Nephron (organoid): ENCODE data around the gene STRBP.
"Not testable (repeated sequence)": the region's sequence is repeated elsewhere in the genome, so short reads cannot be mapped to it uniquely, and the experiment has no call there.

Source experiments
- H3K27ac Mint-ChIP-seq, 3 experiments: 2 replicates each; pipeline ENCODE4 v1.8.0; 2020; ENCODE audit warnings: mixed read lengths in 3 of 3, mild to moderate bottlenecking in 2 of 3, moderate library complexity in 1 of 3
- H3K27me3 Mint-ChIP-seq: 2 replicates; pipeline ENCODE4 v1.8.0; 2021; ENCODE audit warnings: low read depth, mild to moderate bottlenecking, moderate library complexity, mixed read lengths
- H3K36me3 Mint-ChIP-seq: 2 replicates; pipeline ENCODE4 v1.8.0; 2020; ENCODE audit warnings: low read depth, mixed read lengths
- H3K4me1 Mint-ChIP-seq: 2 replicates; pipeline ENCODE4 v1.8.0; 2020; ENCODE audit warnings: mixed read lengths
- H3K4me3 Mint-ChIP-seq, 3 experiments: 2 replicates each; pipeline ENCODE4 v1.8.0; 2020; ENCODE audit warnings: mild to moderate bottlenecking in 3 of 3, mixed read lengths in 3 of 3, moderate library complexity in 2 of 3
- H3K9me3 Mint-ChIP-seq: 2 replicates; pipeline ENCODE4 v1.8.0; 2020; ENCODE audit warnings: mixed read lengths
- CTCF ChIP-seq, 3 experiments: fragments of 200-600 bp; sonication (generic); IDR thresholded peaks; one replicate each; pipeline ENCODE4 v1.5.0; 2021; ENCODE audit warnings: antibody characterized with exemption in 3 of 3; ENCODE audit not compliant: unreplicated experiment in 3 of 3

Gene STRBP

GRCh38 chr9:123201083-123201482, 67.3 kb downstream of the STRBP start:
- Mint-ChIP-seq H3K27me3 (no peaks in the 10 kb centered on the region), H3K36me3 (peaks cover 22% of the 10 kb centered on the region), H3K4me1 (no peaks in the 10 kb centered on the region), H3K27ac (no peak overlapping the region), H3K9me3 (peaks cover 18% of the 10 kb centered on the region), H3K4me3 (no peak overlapping the region)
- no peak for TF ChIP-seq CTCF (IDR thresholded peaks at IDR 0.05; ENCODE audit: unreplicated experiment in 3 of 3)

GRCh38 chr9:123200469-123200868, 67.9 kb downstream of the STRBP start:
- H3K27ac Mint-ChIP-seq, H3K4me1 Mint-ChIP-seq, H3K27me3 Mint-ChIP-seq, H3K4me3 Mint-ChIP-seq: not testable (repeated sequence)
- H3K36me3 Mint-ChIP-seq = peaks cover 22% of the 10 kb centered on the region
- H3K9me3 Mint-ChIP-seq = peaks cover 18% of the 10 kb centered on the region

GRCh38 chr9:123196124-123196523, 72.3 kb downstream of the STRBP start:
- Mint-ChIP-seq H3K27ac (no peak overlapping the region), H3K27me3 (no peaks in the 10 kb centered on the region), H3K36me3 (peaks cover 4% of the 10 kb centered on the region), H3K4me1 (no peaks in the 10 kb centered on the region), H3K9me3 (peaks cover 10% of the 10 kb centered on the region), H3K4me3 (no peak overlapping the region)
- no peak for TF ChIP-seq CTCF (IDR thresholded peaks at IDR 0.05; ENCODE audit: unreplicated experiment in 3 of 3)

- H3K9me3 Mint-ChIP-seq = peaks cover 2% of the 10 kb centered on the region
- H3K36me3 Mint-ChIP-seq = peaks cover under 1% of the 10 kb centered on the region
- no peak overlapping the region for H3K27ac Mint-ChIP-seq
- H3K27me3 Mint-ChIP-seq = no peaks in the 10 kb centered on the region
- H3K4me3 Mint-ChIP-seq = no peak overlapping the region
- TF ChIP-seq CTCF (IDR thresholded peaks at IDR 0.05; ENCODE audit: unreplicated experiment in 3 of 3) = no peak
- no peaks in the 10 kb centered on the region for H3K4me1 Mint-ChIP-seq
These were observed 74.4 kb downstream of the STRBP start for GRCh38 chr9:123194023-123194422.

GRCh38 chr9:123191680-123192079, 76.7 kb downstream of the STRBP start:
- H3K4me3 Mint-ChIP-seq = no peak overlapping the region
- no peak overlapping the region for H3K27ac Mint-ChIP-seq
- peaks cover 5% of the 10 kb centered on the region for H3K9me3 Mint-ChIP-seq
- H3K27me3 Mint-ChIP-seq = no peaks in the 10 kb centered on the region
- H3K4me1 Mint-ChIP-seq = no peaks in the 10 kb centered on the region
- peaks cover 5% of the 10 kb centered on the region for H3K36me3 Mint-ChIP-seq
- TF ChIP-seq CTCF (IDR thresholded peaks at IDR 0.05; ENCODE audit: unreplicated experiment in 3 of 3) = no peak

GRCh38 chr9:123191260-123191659, 77.1 kb downstream of the STRBP start:
- no peak for TF ChIP-seq CTCF (IDR thresholded peaks at IDR 0.05; ENCODE audit: unreplicated experiment in 3 of 3)
- H3K4me1 Mint-ChIP-seq = no peaks in the 10 kb centered on the region
- no peak overlapping the region for H3K4me3 Mint-ChIP-seq
- peaks cover 5% of the 10 kb centered on the region for H3K36me3 Mint-ChIP-seq
- peaks cover 4% of the 10 kb centered on the region for H3K9me3 Mint-ChIP-seq
- H3K27ac Mint-ChIP-seq = no peak overlapping the region
- no peaks in the 10 kb centered on the region for H3K27me3 Mint-ChIP-seq
